Heart left ventricle (tissue), 13 donors: ENCODE data around the gene LMTK3.

Experiments
- CTCF ChIP-seq, 12 donors: fragments of 200-600 bp; sonication (generic) in 4 of 12; IDR thresholded peaks; one replicate each; pipeline versions ENCODE4 v1.5.0 to v1.8.0; 2018 to 2022; ENCODE audit warnings: antibody characterized with exemption in 12 of 12, mild to moderate bottlenecking in 5 of 12
- POLR2A ChIP-seq, 2 donors: fragments of 450-650 bp; IDR thresholded peaks; one replicate each; pipeline ENCODE4 v1.6.1; 2017; ENCODE audit warnings: antibody characterized with exemption in 2 of 2, mild to moderate bottlenecking in 2 of 2, moderate library complexity in 2 of 2
- donor health status: ischemic (EF 13 %, LVEDD 7.1; RV severe dilation, severe dysfunction).
- donor health status: DM: no; HTN: yes; CAD: no.
- donor health status: DM: no; HTN: no; CAD: no.
- donor health status: ischemic (EF 25% LVEDD 6.9; RV normal size, moderate dysfunction).
- donor health status: ischemic (EF 25% LVEDD 5.7; RV mildly dilated, moderate dysfunction).
- donor health status: ischemic (EF 35%, LVEDD 5.7; RV mildly dilated, moderate dysfunction).
- donor health status: nonischemic (EF 11% LVEDD 7.7; RV severe dilation, severe dysfunction).
- donor health status: DM: yes; HTN: yes; CAD: no.
- donor health status: PGD.
- donor health status: ischemic (EF 29% LVEDD 5.4; RV normal size, mild dysfunction).
- donor health status: nonischemic (EF 23%, LVEDD 6.1; RV moderate dilation, normal function).

- TF ChIP-seq POLR2A (IDR thresholded peaks at IDR 0.05) (no peak), CTCF (IDR thresholded peaks at IDR 0.05) (no peak)
These were observed 23.7 kb downstream of the LMTK3 start for GRCh38 chr19:48487948-48488347.
